Neural cell (in vitro differentiated cells): ENCODE measurements around the gene PLA2G4B. TPM values are rescaled to one million over a fixed set of nuclear protein-coding genes. Genes with fewer than 3 reads are reported as not detected.

Experiments used
- H2AFZ ChIP-seq: fragments of 200-600, 300-800 bp; sonication (generic), shearing (Covaris generic); 2 replicates; pipeline ENCODE4 v1.6.0; 2014; ENCODE audit warnings: low read depth, mild to moderate bottlenecking, antibody characterized with exemption, low read length, moderate library complexity
- H3F3A ChIP-seq: fragments of 200-600 bp; shearing (Covaris generic); 2 replicates; pipeline ENCODE4 v1.6.1; 2016; ENCODE audit warnings: mild to moderate bottlenecking, moderate library complexity, mixed read lengths, antibody characterized with exemption, low read length; ENCODE audit not compliant: insufficient read depth, poor library complexity, severe bottlenecking
- H3K27ac ChIP-seq: fragments of 200-600, 300-800 bp; sonication (generic), shearing (Covaris generic); 2 replicates; pipeline ENCODE4 v1.5.1; 2014; ENCODE audit warnings: mild to moderate bottlenecking, low read length, moderate library complexity
- H3K27me3 ChIP-seq: fragments of 300-800, 200-600 bp; sonication (generic), shearing (Covaris generic); 2 replicates; pipeline ENCODE4 v1.6.0; 2014; ENCODE audit warnings: mild to moderate bottlenecking, low read depth, low read length, moderate library complexity; ENCODE audit not compliant: insufficient read depth
- H3K36me3 ChIP-seq: fragments of 300-800, 200-600 bp; sonication (generic), shearing (Covaris generic); 2 replicates; pipeline ENCODE4 v1.5.1; 2014; ENCODE audit warnings: mild to moderate bottlenecking, antibody characterized with exemption, low read length, moderate library complexity; ENCODE audit not compliant: insufficient read depth
- H3K4me2 ChIP-seq: fragments of 300-800, 200-600 bp; sonication (generic), shearing (Covaris generic); 2 replicates; pipeline ENCODE4 v1.6.0; 2014; ENCODE audit warnings: mild to moderate bottlenecking, low read length
- H3K4me3 ChIP-seq: fragments of 300-800, 200-600 bp; sonication (generic), shearing (Covaris generic); 2 replicates; pipeline ENCODE4 v1.5.1; 2014; ENCODE audit warnings: mild to moderate bottlenecking, low read length, moderate library complexity
- H3K79me2 ChIP-seq: fragments of 200-600 bp; shearing (Covaris generic); replicated peaks from 2 replicates; pipeline ENCODE4 v1.6.0; 2014; ENCODE audit warnings: mild to moderate bottlenecking, low read length, moderate library complexity; ENCODE audit not compliant: insufficient read depth
- H3K9ac ChIP-seq: fragments of 300-800, 200-600 bp; sonication (generic), shearing (Covaris generic); 2 replicates; pipeline ENCODE4 v1.6.1; 2016; ENCODE audit warnings: mild to moderate bottlenecking, low read length, mixed read lengths
- H3K9me2 ChIP-seq: fragments of 200-600 bp; shearing (Covaris generic); 2 replicates; pipeline ENCODE4 v1.6.1; 2016; ENCODE audit warnings: mild to moderate bottlenecking, low read length, mixed read lengths; ENCODE audit not compliant: insufficient read depth
- H3K9me3 ChIP-seq: fragments of 200-600, 300-800 bp; sonication (generic), shearing (Covaris generic); 2 replicates; pipeline ENCODE4 v1.6.1; 2016; ENCODE audit warnings: mild to moderate bottlenecking, mixed run types, low read length, moderate library complexity, mixed read lengths
- H4K20me1 ChIP-seq: fragments of 200-600 bp; shearing (Covaris generic); 2 replicates; pipeline ENCODE4 v1.6.1; 2016; ENCODE audit warnings: mild to moderate bottlenecking, mixed run types; ENCODE audit not compliant: insufficient read depth
- CTCF ChIP-seq: fragments of 450-650 bp; IDR thresholded peaks from 2 replicates; pipeline ENCODE4 v1.5.1; 2014; ENCODE audit warnings: antibody characterized with exemption, mild to moderate bottlenecking, moderate library complexity; ENCODE audit not compliant: poor library complexity, severe bottlenecking
- EP300 ChIP-seq: fragments of 450-650 bp; conservative IDR thresholded peaks from 2 replicates; pipeline ENCODE4 v1.6.1; 2014; ENCODE audit warnings: antibody characterized with exemption, mild to moderate bottlenecking, moderate library complexity; ENCODE audit not compliant: poor library complexity, severe bottlenecking
- EZH2 ChIP-seq: fragments of 200-600, 300-800 bp; shearing (Covaris generic), sonication (generic); IDR thresholded peaks from 2 replicates; pipeline ENCODE4 v1.6.1; 2014; ENCODE audit warnings: antibody characterized with exemption, low read length, borderline replicate concordance, mild to moderate bottlenecking; ENCODE audit not compliant: insufficient read depth, poor library complexity, severe bottlenecking
- MXI1 ChIP-seq: fragments of 450-650 bp; conservative IDR thresholded peaks from 2 replicates; pipeline ENCODE4 v1.6.1; 2014; ENCODE audit warnings: antibody characterized with exemption, mild to moderate bottlenecking; ENCODE audit not compliant: poor library complexity, severe bottlenecking
- POLR2AphosphoS5 ChIP-seq: IDR thresholded peaks from 2 replicates; pipeline ENCODE4 v1.6.1; 2012
- RAD21 ChIP-seq: fragments of 450-650 bp; conservative IDR thresholded peaks from 2 replicates; pipeline ENCODE4 v1.6.1; 2014; ENCODE audit warnings: antibody characterized with exemption, mild to moderate bottlenecking, moderate library complexity
- REST ChIP-seq: IDR thresholded peaks from 2 replicates; pipeline ENCODE4 v1.6.1; 2012; ENCODE audit warnings: borderline replicate concordance
- SMC3 ChIP-seq: fragments of 450-650 bp; conservative IDR thresholded peaks from 2 replicates; pipeline ENCODE4 v1.6.1; 2014; ENCODE audit warnings: antibody characterized with exemption, mild to moderate bottlenecking, moderate library complexity; ENCODE audit not compliant: poor library complexity
- TAF1 ChIP-seq: IDR thresholded peaks from 2 replicates; pipeline ENCODE4 v1.6.1; 2012; ENCODE audit warnings: low read depth
- polyA plus RNA-seq: library from polyadenylated mRNA; depleted of rRNA; stranded (reverse); fragments of >200 nt; gene quantifications from 2 replicates; pipeline ENCODE4 v1.2.3, GENCODE V29; 2014

Gene PLA2G4B
- polyA plus RNA-seq, 1 donor from 2014 or later: 11.3 TPM

- Histone ChIP-seq H3K27ac (no peak overlapping the region), H3K9ac (no peak overlapping the region), H3K4me3 (no peak overlapping the region), H2AFZ (no peak overlapping the region), H3K4me2 (no peak overlapping the region), H3K9me3 (no peaks in the 10 kb centered on the region), H3K36me3 (no peaks in the 10 kb centered on the region), H3F3A (no peaks in the 10 kb centered on the region), H4K20me1 (no peaks in the 10 kb centered on the region), H3K9me2 (no peaks in the 10 kb centered on the region), H3K27me3 (no peaks in the 10 kb centered on the region), H3K79me2 (no peaks in the 10 kb centered on the region)
- no peak for TF ChIP-seq RAD21
- TF ChIP-seq MXI1: no peak
- TF ChIP-seq TAF1: no peak
- no peak for TF ChIP-seq EZH2
Measured at GRCh38 chr15:41847206-41847605, 8.6 kb downstream of the PLA2G4B start.

- no peaks in the 10 kb centered on the region for H4K20me1 ChIP-seq
- no peaks in the 10 kb centered on the region for H3K36me3 ChIP-seq
- H3K27me3 ChIP-seq: no peaks in the 10 kb centered on the region
- H3K9ac ChIP-seq: no peak overlapping the region
- no peaks in the 10 kb centered on the region for H3K79me2 ChIP-seq
- H3K27ac ChIP-seq: no peak overlapping the region
- no peaks in the 10 kb centered on the region for H3F3A ChIP-seq
- H3K4me3 ChIP-seq: no peak overlapping the region
- H3K9me3 ChIP-seq: no peaks in the 10 kb centered on the region
- H2AFZ ChIP-seq: no peak overlapping the region
- no peaks in the 10 kb centered on the region for H3K9me2 ChIP-seq
- H3K4me2 ChIP-seq: no peak overlapping the region
- TF ChIP-seq TAF1 (no peak), MXI1 (no peak), REST (no peak), RAD21 (no peak), EZH2 (no peak), CTCF (no peak), EP300 (no peak), POLR2AphosphoS5 (no peak), SMC3 (no peak)
Measured at GRCh38 chr15:41847981-41848380, 9.3 kb downstream of the PLA2G4B start.

- Histone ChIP-seq H3F3A (no peaks in the 10 kb centered on the region), H3K4me2 (no peak overlapping the region), H3K27ac (no peak overlapping the region), H2AFZ (no peak overlapping the region), H3K36me3 (no peaks in the 10 kb centered on the region), H3K9me3 (no peaks in the 10 kb centered on the region), H3K79me2 (no peaks in the 10 kb centered on the region), H3K27me3 (no peaks in the 10 kb centered on the region), H3K9me2 (no peaks in the 10 kb centered on the region), H3K9ac (no peak overlapping the region), H3K4me3 (no peak overlapping the region), H4K20me1 (no peaks in the 10 kb centered on the region)
- TF ChIP-seq SMC3: no peak
- no peak for TF ChIP-seq EP300
- no peak for TF ChIP-seq MXI1
- TF ChIP-seq REST: no peak
- no peak for TF ChIP-seq POLR2AphosphoS5
- no peak for TF ChIP-seq EZH2
- TF ChIP-seq CTCF: no peak
- no peak for TF ChIP-seq RAD21
- TF ChIP-seq TAF1: no peak
Measured at GRCh38 chr15:41848631-41849030, 10.0 kb downstream of the PLA2G4B start.
